Left lobe of liver (tissue), 2 donors: ENCODE data around the gene SPATA31C1. TPM values are rescaled to one million over a fixed set of nuclear protein-coding genes. Genes with fewer than 3 reads are reported as not detected.
A peak's percentile ranks its signal among the peaks of the same experiment; 100 is the strongest.
"Not testable (repeated sequence)": the region's sequence is repeated elsewhere in the genome, so short reads cannot be mapped to it uniquely, and the experiment has no call there.

ENCODE experiments used
- ATAC-seq: fragments of 200-7000 bp; cut with Tn5 transposase; one replicate; pipeline ENCODE4 v1.9.1; 2020; ENCODE audit warnings: mild to moderate bottlenecking, moderate library complexity
- DNase-seq: peaks from one replicate; pipeline ENCODE4 v3.0.0-alpha.2; 2020; ENCODE audit warnings: low spot score
- total RNA-seq: library from RNA; stranded (reverse); gene quantifications from one replicate; pipeline ENCODE4 v1.2.1, GENCODE V29; 2021
- donor health status: DM: no; HTN: no; CAD: no; lungs with moderate emphysema.
- donor health status: DM: no; HTN: yes; CAD: no.

SPATA31C1 gene
- total RNA-seq, 1 donor from 2014 or later, result not detected

GRCh38 chr9:87934444-87934843 is 16.7 kb downstream of the SPATA31C1 start:
- ATAC-seq, DNase-seq: not testable (repeated sequence)

- not testable (repeated sequence) for ATAC-seq, DNase-seq
Observed at GRCh38 chr9:87937352-87937751, 19.6 kb downstream of the SPATA31C1 start.

GRCh38 chr9:87937918-87938317 is 20.2 kb downstream of the SPATA31C1 start:
- not testable (repeated sequence) for ATAC-seq, DNase-seq

- DNase-seq, ATAC-seq: not testable (repeated sequence)
Observed at GRCh38 chr9:87938336-87938735, 20.6 kb downstream of the SPATA31C1 start.

- not testable (repeated sequence) for ATAC-seq, DNase-seq
Observed at GRCh38 chr9:87939096-87939495, 21.3 kb downstream of the SPATA31C1 start.

- DNase-seq (no peak), ATAC-seq (no peak)
Observed at GRCh38 chr9:87944096-87944495, 26.3 kb downstream of the SPATA31C1 start.

- DNase-seq (no peak), ATAC-seq (no peak)
Observed at GRCh38 chr9:87944682-87945081, 26.9 kb downstream of the SPATA31C1 start.

- DNase-seq (no peak), ATAC-seq (no peak)
Observed at GRCh38 chr9:87950296-87950695, 32.5 kb downstream of the SPATA31C1 start.

GRCh38 chr9:87950765-87951488 is 33.2 kb downstream of the SPATA31C1 start:
- peak; percentile 93 for ATAC-seq
- DNase-seq, result no peak

GRCh38 chr9:87954230-87954629 is 36.5 kb downstream of the SPATA31C1 start:
- ATAC-seq (peak; percentile 12), DNase-seq (no peak)

GRCh38 chr9:87957839-87958238 is 40.1 kb downstream of the SPATA31C1 start:
- ATAC-seq (no peak), DNase-seq (no peak)

- no peak for ATAC-seq
- DNase-seq, result no peak
Observed at GRCh38 chr9:87958591-87958990, 40.8 kb downstream of the SPATA31C1 start.

GRCh38 chr9:87959916-87960581 is 42.3 kb downstream of the SPATA31C1 start:
- DNase-seq, result peak; percentile 59

GRCh38 chr9:87963770-87964169 is 46.0 kb downstream of the SPATA31C1 start:
- ATAC-seq, result no peak
- DNase-seq, result no peak

More at GRCh38 chr9:87959916-87960581, 42.3 kb downstream of the SPATA31C1 start:
- ATAC-seq, result peak; percentile 87

GRCh38 chr9:87964826-87965225 is 47.1 kb downstream of the SPATA31C1 start:
- DNase-seq (no peak), ATAC-seq (no peak)

GRCh38 chr9:87968155-87968554 is 50.4 kb downstream of the SPATA31C1 start:
- DNase-seq (no peak), ATAC-seq (no peak)

GRCh38 chr9:87970602-87971001 is 52.8 kb downstream of the SPATA31C1 start:
- DNase-seq (no peak), ATAC-seq (no peak)

GRCh38 chr9:87973122-87973521 is 55.4 kb downstream of the SPATA31C1 start:
- no peak for ATAC-seq
- DNase-seq, result no peak
